ENCODE data around the gene SFPQ. TPM values are rescaled to one million over a fixed set of nuclear protein-coding genes. Genes with fewer than 3 reads are reported as not detected.

The SFPQ gene
- polyA plus RNA-seq, 2 donors: 141 to 199 TPM

DNA sequence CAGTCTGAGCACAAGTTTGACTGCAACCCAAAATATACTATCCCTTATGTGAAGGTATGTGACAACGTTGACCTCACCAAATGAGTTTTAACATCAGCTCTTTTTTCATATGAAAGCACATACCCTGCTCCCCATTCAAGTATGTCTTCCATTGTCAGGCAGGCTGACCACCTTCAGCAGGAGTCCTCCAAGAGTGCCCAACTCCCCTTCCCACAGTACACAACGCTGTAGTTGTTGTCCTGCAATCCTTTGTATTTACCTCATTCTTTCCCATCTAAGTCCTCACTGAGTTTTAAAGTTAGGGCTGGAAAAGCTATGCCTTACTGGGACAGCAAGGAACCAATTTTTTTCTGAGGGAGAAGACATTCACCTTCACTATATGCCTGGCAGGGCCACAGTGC, 14.7 kb downstream of the SFPQ start:
- Histone ChIP-seq H3K36me3 (ENCODE audit: control insufficient read depth in 2 of 2, insufficient read depth in 2 of 2, low read length in 1 of 2) (peaks cover 0 to 26% of the 10 kb centered on the region in 2 donors), H3K4me3 (ENCODE audit: low read depth in 1 of 2, low read length in 2 of 2) (no peak overlapping the region), H3K27me3 (ENCODE audit: control insufficient read depth in 1 of 2, insufficient read depth in 2 of 2, low read length in 2 of 2) (no peaks in the 10 kb centered on the region), H3K9me3 (ENCODE audit: control insufficient read depth in 2 of 2, insufficient read depth in 1 of 2, low read depth in 1 of 2, low read length in 1 of 2) (no peaks in the 10 kb centered on the region), H3K27ac (ENCODE audit: low read depth in 2 of 2, low read length in 1 of 2) (no peak overlapping the region), H3K4me1 (ENCODE audit: control insufficient read depth in 2 of 2, insufficient read depth in 2 of 2, low read length in 1 of 2) (no peaks in the 10 kb centered on the region)
- WGBS, 2 donors: 61 to 71% methylated on average over 2 of the region's 2 CpGs

- Histone ChIP-seq H3K27ac (ENCODE audit: low read depth in 2 of 2, low read length in 1 of 2) (no peak overlapping the region), H3K27me3 (ENCODE audit: control insufficient read depth in 1 of 2, insufficient read depth in 2 of 2, low read length in 2 of 2) (no peaks in the 10 kb centered on the region), H3K4me1 (ENCODE audit: control insufficient read depth in 2 of 2, insufficient read depth in 2 of 2, low read length in 1 of 2) (no peaks in the 10 kb centered on the region), H3K36me3 (ENCODE audit: control insufficient read depth in 2 of 2, insufficient read depth in 2 of 2, low read length in 1 of 2) (peaks cover 0 to 26% of the 10 kb centered on the region in 2 donors), H3K4me3 (ENCODE audit: low read depth in 1 of 2, low read length in 2 of 2) (no peak overlapping the region), H3K9me3 (ENCODE audit: control insufficient read depth in 2 of 2, insufficient read depth in 1 of 2, low read depth in 1 of 2, low read length in 1 of 2) (no peaks in the 10 kb centered on the region)
- WGBS, 2 donors: 91 to 95% methylated on average over 4 of the region's 4 CpGs
Observed at GRCh38 chr1:35177237-35177786, 15.6 kb downstream of the SFPQ start.

DNA sequence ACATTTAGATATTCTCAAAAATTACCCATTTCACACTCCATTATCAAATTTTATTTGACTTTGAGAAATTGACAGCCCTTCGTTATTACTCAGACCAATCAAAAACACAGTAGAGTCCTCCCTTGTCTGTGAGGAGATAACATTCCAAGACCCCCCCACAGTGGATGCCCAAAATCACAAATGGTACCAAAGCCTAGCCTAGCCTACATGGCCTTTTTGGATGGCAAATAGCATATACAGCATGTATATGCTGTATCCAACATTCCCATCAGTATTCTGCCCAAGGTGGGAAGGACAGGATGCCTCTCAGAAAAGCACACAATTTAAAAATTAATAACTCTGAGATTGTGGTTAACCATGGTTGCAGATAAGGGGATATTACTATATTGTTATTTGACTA, 17.3 kb downstream of the SFPQ start:
- Histone ChIP-seq H3K36me3 (ENCODE audit: control insufficient read depth in 2 of 2, insufficient read depth in 2 of 2, low read length in 1 of 2) (peaks cover 0 to 21% of the 10 kb centered on the region in 2 donors), H3K27ac (ENCODE audit: low read depth in 2 of 2, low read length in 1 of 2) (no peak overlapping the region), H3K27me3 (ENCODE audit: control insufficient read depth in 1 of 2, insufficient read depth in 2 of 2, low read length in 2 of 2) (no peaks in the 10 kb centered on the region), H3K4me3 (ENCODE audit: low read depth in 1 of 2, low read length in 2 of 2) (no peak overlapping the region), H3K9me3 (ENCODE audit: control insufficient read depth in 2 of 2, insufficient read depth in 1 of 2, low read depth in 1 of 2, low read length in 1 of 2) (no peaks in the 10 kb centered on the region), H3K4me1 (ENCODE audit: control insufficient read depth in 2 of 2, insufficient read depth in 2 of 2, low read length in 1 of 2) (no peaks in the 10 kb centered on the region)
- 96 to 97% methylated on average over 1 of the region's 1 CpG for whole genome bisulfite sequencing, 2 donors

GRCh38 chr1:35175098-35175576, 17.8 kb downstream of the SFPQ start:
- Histone ChIP-seq H3K4me3 (ENCODE audit: low read depth in 1 of 2, low read length in 2 of 2) (no peak overlapping the region), H3K27ac (ENCODE audit: low read depth in 2 of 2, low read length in 1 of 2) (no peak overlapping the region), H3K27me3 (ENCODE audit: control insufficient read depth in 1 of 2, insufficient read depth in 2 of 2, low read length in 2 of 2) (no peaks in the 10 kb centered on the region), H3K36me3 (ENCODE audit: control insufficient read depth in 2 of 2, insufficient read depth in 2 of 2, low read length in 1 of 2) (peaks cover 0 to 20% of the 10 kb centered on the region in 2 donors), H3K4me1 (ENCODE audit: control insufficient read depth in 2 of 2, insufficient read depth in 2 of 2, low read length in 1 of 2) (no peaks in the 10 kb centered on the region), H3K9me3 (ENCODE audit: control insufficient read depth in 2 of 2, insufficient read depth in 1 of 2, low read depth in 1 of 2, low read length in 1 of 2) (no peaks in the 10 kb centered on the region)
- 80 to 81% methylated on average over 9 of the region's 9 CpGs for WGBS, 2 donors

DNA sequence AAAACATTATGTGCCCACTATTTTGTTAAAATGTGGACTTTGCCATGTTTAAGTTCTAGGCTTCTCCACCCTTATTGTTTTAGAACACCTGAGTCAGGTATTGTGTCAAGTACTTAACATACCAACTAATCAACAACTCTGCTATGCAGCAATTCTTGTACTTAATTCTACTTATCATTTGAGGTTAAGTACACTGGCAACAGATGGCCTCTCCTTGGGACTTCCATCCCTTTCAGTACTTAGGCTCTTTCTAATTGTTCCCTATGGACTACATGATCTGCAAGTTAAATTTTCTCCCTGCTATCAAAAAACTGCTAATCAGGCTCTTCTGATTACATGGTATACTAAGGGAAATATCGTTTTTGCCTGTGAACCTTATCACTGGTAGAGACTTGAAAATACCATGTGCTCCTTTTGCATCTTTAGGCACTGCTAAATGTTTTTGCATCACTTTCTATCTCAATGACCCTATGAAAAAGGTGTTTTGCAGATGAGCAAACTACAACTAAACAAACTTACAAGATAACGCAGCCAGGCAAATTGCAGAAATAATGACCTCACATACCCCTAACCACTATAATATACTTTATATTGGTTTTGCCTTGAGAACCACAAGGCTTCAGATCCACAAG, 18.9 kb downstream of the SFPQ start:
- Histone ChIP-seq H3K27me3 (ENCODE audit: control insufficient read depth in 1 of 2, insufficient read depth in 2 of 2, low read length in 2 of 2) (no peaks in the 10 kb centered on the region), H3K27ac (ENCODE audit: low read depth in 2 of 2, low read length in 1 of 2) (no peak overlapping the region), H3K4me3 (ENCODE audit: low read depth in 1 of 2, low read length in 2 of 2) (no peak overlapping the region), H3K4me1 (ENCODE audit: control insufficient read depth in 2 of 2, insufficient read depth in 2 of 2, low read length in 1 of 2) (no peaks in the 10 kb centered on the region), H3K9me3 (ENCODE audit: control insufficient read depth in 2 of 2, insufficient read depth in 1 of 2, low read depth in 1 of 2, low read length in 1 of 2) (no peaks in the 10 kb centered on the region), H3K36me3 (ENCODE audit: control insufficient read depth in 2 of 2, insufficient read depth in 2 of 2, low read length in 1 of 2) (peaks cover 0 to 18% of the 10 kb centered on the region in 2 donors)
- WGBS, 2 donors: 53 to 67% methylated on average over 2 of the region's 2 CpGs

GRCh38 chr1:35173491-35173890, 19.5 kb downstream of the SFPQ start:
- Histone ChIP-seq H3K9me3 (ENCODE audit: control insufficient read depth in 2 of 2, insufficient read depth in 1 of 2, low read depth in 1 of 2, low read length in 1 of 2) (no peaks in the 10 kb centered on the region), H3K36me3 (ENCODE audit: control insufficient read depth in 2 of 2, insufficient read depth in 2 of 2, low read length in 1 of 2) (peaks cover 0 to 18% of the 10 kb centered on the region in 2 donors), H3K4me1 (ENCODE audit: control insufficient read depth in 2 of 2, insufficient read depth in 2 of 2, low read length in 1 of 2) (no peaks in the 10 kb centered on the region), H3K27me3 (ENCODE audit: control insufficient read depth in 1 of 2, insufficient read depth in 2 of 2, low read length in 2 of 2) (no peaks in the 10 kb centered on the region), H3K4me3 (ENCODE audit: low read depth in 1 of 2, low read length in 2 of 2) (no peak overlapping the region), H3K27ac (ENCODE audit: low read depth in 2 of 2, low read length in 1 of 2) (no peak overlapping the region)
- WGBS, 2 donors: 70 to 80% methylated on average over 2 of the region's 2 CpGs

GRCh38 chr1:35172022-35172421, 20.9 kb downstream of the SFPQ start:
- Histone ChIP-seq H3K27me3 (ENCODE audit: control insufficient read depth in 1 of 2, insufficient read depth in 2 of 2, low read length in 2 of 2) (no peaks in the 10 kb centered on the region), H3K36me3 (ENCODE audit: control insufficient read depth in 2 of 2, insufficient read depth in 2 of 2, low read length in 1 of 2) (peaks cover 0 to 10% of the 10 kb centered on the region in 2 donors), H3K27ac (ENCODE audit: low read depth in 2 of 2, low read length in 1 of 2) (no peak overlapping the region), H3K4me3 (ENCODE audit: low read depth in 1 of 2, low read length in 2 of 2) (no peak overlapping the region), H3K9me3 (ENCODE audit: control insufficient read depth in 2 of 2, insufficient read depth in 1 of 2, low read depth in 1 of 2, low read length in 1 of 2) (no peaks in the 10 kb centered on the region), H3K4me1 (ENCODE audit: control insufficient read depth in 2 of 2, insufficient read depth in 2 of 2, low read length in 1 of 2) (no peaks in the 10 kb centered on the region)
- 82 to 84% methylated on average over 8 of the region's 8 CpGs for WGBS, 2 donors

DNA sequence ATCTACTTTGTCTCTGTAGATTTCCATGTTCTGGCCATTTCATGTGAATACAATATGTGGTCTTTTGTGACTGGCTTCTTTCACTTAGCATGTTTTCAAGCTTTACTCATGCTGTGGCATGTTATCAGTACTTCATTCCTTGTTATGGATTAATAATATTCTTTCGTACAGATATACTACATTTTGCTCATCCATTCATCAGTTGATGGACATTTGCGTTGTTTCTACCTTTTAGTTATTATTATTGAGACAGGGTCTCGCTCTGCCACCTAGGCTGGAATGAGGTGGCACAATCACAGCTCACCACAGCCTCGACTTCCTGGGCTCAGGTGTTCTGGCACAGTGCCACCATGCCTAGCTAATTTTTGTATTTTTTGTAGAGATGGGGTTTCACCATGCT, 21.4 kb downstream of the SFPQ start:
- WGBS, 2 donors: 75 to 79% methylated on average over 4 of the region's 4 CpGs
- H3K4me1 ChIP-seq (ENCODE audit: control insufficient read depth in 2 of 2, insufficient read depth in 2 of 2, low read length in 1 of 2): no peaks in the 10 kb centered on the region
- H3K36me3 ChIP-seq (ENCODE audit: control insufficient read depth in 2 of 2, insufficient read depth in 2 of 2, low read length in 1 of 2): peaks cover 0 to 10% of the 10 kb centered on the region in 2 donors
- no peaks in the 10 kb centered on the region for H3K9me3 ChIP-seq (ENCODE audit: control insufficient read depth in 2 of 2, insufficient read depth in 1 of 2, low read depth in 1 of 2, low read length in 1 of 2)
- no peaks in the 10 kb centered on the region for H3K27me3 ChIP-seq (ENCODE audit: control insufficient read depth in 1 of 2, insufficient read depth in 2 of 2, low read length in 2 of 2)
- H3K27ac ChIP-seq (ENCODE audit: low read depth in 2 of 2, low read length in 1 of 2): no peak overlapping the region
- H3K4me3 ChIP-seq (ENCODE audit: low read depth in 1 of 2, low read length in 2 of 2): no peak overlapping the region

GRCh38 chr1:35164893-35165292, 28.1 kb downstream of the SFPQ start:
- Histone ChIP-seq H3K27me3 (ENCODE audit: control insufficient read depth in 1 of 2, insufficient read depth in 2 of 2, low read length in 2 of 2) (no peaks in the 10 kb centered on the region), H3K27ac (ENCODE audit: low read depth in 2 of 2, low read length in 1 of 2) (no peak overlapping the region)
- WGBS, 2 donors: 97 to 99% methylated on average over 3 of the region's 3 CpGs

DNA sequence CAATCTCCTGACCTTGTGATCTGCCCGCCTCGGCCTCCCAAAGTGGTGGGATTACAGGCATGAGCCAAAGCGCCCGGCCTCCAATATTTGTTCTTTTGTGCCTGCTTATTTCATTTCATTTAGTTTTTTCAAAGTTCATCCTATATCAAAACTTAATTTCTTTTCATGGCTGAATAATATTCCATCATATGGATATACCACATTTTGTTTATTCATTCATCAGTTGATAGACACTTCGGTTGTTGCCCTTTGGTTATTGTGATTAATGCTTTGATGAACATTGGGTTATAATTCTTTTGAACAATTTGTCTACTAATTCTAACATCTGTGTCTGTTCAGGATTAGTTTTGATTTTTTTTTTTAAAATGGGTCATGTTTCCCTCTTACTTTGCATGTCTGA, 41.7 kb downstream of the SFPQ start:
- Histone ChIP-seq H3K27me3 (ENCODE audit: control insufficient read depth in 1 of 2, insufficient read depth in 2 of 2, low read length in 2 of 2) (no peaks in the 10 kb centered on the region), H3K4me1 (ENCODE audit: control insufficient read depth in 2 of 2, insufficient read depth in 2 of 2, low read length in 1 of 2) (peaks cover 0 to 1% of the 10 kb centered on the region in 2 donors), H3K36me3 (ENCODE audit: control insufficient read depth in 2 of 2, insufficient read depth in 2 of 2, low read length in 1 of 2) (no peaks in the 10 kb centered on the region), H3K27ac (ENCODE audit: low read depth in 2 of 2, low read length in 1 of 2) (no peak overlapping the region), H3K4me3 (ENCODE audit: low read depth in 1 of 2, low read length in 2 of 2) (no peak overlapping the region), H3K9me3 (ENCODE audit: control insufficient read depth in 2 of 2, insufficient read depth in 1 of 2, low read depth in 1 of 2, low read length in 1 of 2) (no peaks in the 10 kb centered on the region)
- 94 to 98% methylated on average over 5 of the region's 5 CpGs for WGBS, 2 donors

More at GRCh38 chr1:35164893-35165292, 28.1 kb downstream of the SFPQ start:
- Histone ChIP-seq H3K9me3 (ENCODE audit: control insufficient read depth in 2 of 2, insufficient read depth in 1 of 2, low read depth in 1 of 2, low read length in 1 of 2) (no peaks in the 10 kb centered on the region), H3K4me1 (ENCODE audit: control insufficient read depth in 2 of 2, insufficient read depth in 2 of 2, low read length in 1 of 2) (no peaks in the 10 kb centered on the region), H3K4me3 (ENCODE audit: low read depth in 1 of 2, low read length in 2 of 2) (no peak overlapping the region), H3K36me3 (ENCODE audit: control insufficient read depth in 2 of 2, insufficient read depth in 2 of 2, low read length in 1 of 2) (no peaks in the 10 kb centered on the region)
